CD4-positive, CD25-positive, alpha-beta regulatory T cell (primary cell): ENCODE data around the gene PDE6C. TPM values are rescaled to one million over a fixed set of nuclear protein-coding genes. Genes with fewer than 3 reads are reported as not detected.

Source experiments
- ATAC-seq, 2 donors: fragments of 150-1000 bp; cut with Tn5 transposase; one replicate each; pipeline ENCODE4 v1.10.0; 2021; ENCODE audit warnings: low read depth in 2 of 2, moderate number of reproducible peaks in 2 of 2, moderate library complexity in 1 of 2
- DNase-seq, 3 donors: peaks; one replicate each; pipeline versions ENCODE4 v3.0.0 to v3.0.0-alpha.2; 2012 to 2022; ENCODE audit warnings: mixed read lengths in 1 of 3
- H3K27ac ChIP-seq: one replicate; pipeline ENCODE4 v1.7.0; 2013; ENCODE audit warnings: mild to moderate bottlenecking, low read length; ENCODE audit not compliant: insufficient read depth, poor library complexity, severe bottlenecking
- H3K27me3 ChIP-seq: one replicate; pipeline ENCODE4 v1.7.0; 2013; ENCODE audit warnings: low read length; ENCODE audit not compliant: control insufficient read depth, insufficient read depth
- H3K36me3 ChIP-seq: one replicate; pipeline ENCODE4 v1.7.0; 2013; ENCODE audit warnings: mild to moderate bottlenecking, low read length, moderate library complexity; ENCODE audit not compliant: control insufficient read depth, insufficient read depth
- H3K4me1 ChIP-seq: 2 replicates; pipeline ENCODE4 v1.7.0; 2013; ENCODE audit warnings: mild to moderate bottlenecking, low read length; ENCODE audit not compliant: insufficient read depth, control insufficient read depth, poor library complexity, severe bottlenecking
- H3K4me3 ChIP-seq: one replicate; pipeline ENCODE4 v1.7.0; 2013; ENCODE audit warnings: low read depth, mild to moderate bottlenecking, low read length, moderate library complexity
- H3K9me3 ChIP-seq, 2 experiments: 1 replicate in 1 of 2; 2 replicates in 1 of 2; pipeline ENCODE4 v1.7.0; 2013; ENCODE audit warnings: low read length in 2 of 2, mild to moderate bottlenecking in 1 of 2, moderate library complexity in 1 of 2; ENCODE audit not compliant: control insufficient read depth in 2 of 2
- H3K27ac Mint-ChIP-seq, 3 donors: one replicate each; pipeline ENCODE4 v1.8.0; 2020 to 2022; ENCODE audit warnings: mild to moderate bottlenecking in 3 of 3, mixed read lengths in 3 of 3, moderate library complexity in 2 of 3
- H3K27me3 Mint-ChIP-seq: one replicate; pipeline ENCODE4 v1.8.0; 2022; ENCODE audit warnings: mild to moderate bottlenecking, mixed read lengths
- H3K36me3 Mint-ChIP-seq: one replicate; pipeline ENCODE4 v1.8.0; 2020; ENCODE audit warnings: mixed read lengths
- H3K4me1 Mint-ChIP-seq, 4 donors: one replicate each; pipeline ENCODE4 v1.8.0; 2020 to 2022; ENCODE audit warnings: mixed read lengths in 4 of 4, mild to moderate bottlenecking in 1 of 4
- H3K4me3 Mint-ChIP-seq, 4 donors: one replicate each; pipeline ENCODE4 v1.8.0; 2020 to 2022; ENCODE audit warnings: mild to moderate bottlenecking in 4 of 4, mixed read lengths in 4 of 4, moderate library complexity in 3 of 4
- H3K9me3 Mint-ChIP-seq, 7 donors: one replicate each; pipeline ENCODE4 v1.8.0; 2020 to 2022; ENCODE audit warnings: mixed read lengths in 7 of 7, mild to moderate bottlenecking in 3 of 7, moderate library complexity in 2 of 7
- polyA plus RNA-seq, 4 donors: library from polyadenylated mRNA; unstranded; fragments of 300-500 nt; fragmentation: Illumina TruSeq; gene quantifications; one replicate each; pipeline ENCODE4 v1.2.3, GENCODE V29; 2021
- total RNA-seq: library from RNA; stranded (reverse); gene quantifications from one replicate; pipeline ENCODE4 v1.2.3, GENCODE V29; 2022

PDE6C gene
- total and polyA plus RNA-seq, 5 donors from 2014 or later = not detected

- H3K4me3 Mint-ChIP-seq = no peak overlapping the region
- H3K27ac Mint-ChIP-seq = no peak overlapping the region
- Histone ChIP-seq H3K9me3 (no peaks in the 10 kb centered on the region), H3K27ac (no peak overlapping the region), H3K36me3 (no peaks in the 10 kb centered on the region), H3K4me3 (no peak overlapping the region), H3K4me1 (no peaks in the 10 kb centered on the region), H3K27me3 (no peaks in the 10 kb centered on the region)
- peaks cover 9% of the 10 kb centered on the region for H3K27me3 Mint-ChIP-seq
- no peaks in the 10 kb centered on the region for H3K36me3 Mint-ChIP-seq
- DNase-seq = no peak
- H3K9me3 Mint-ChIP-seq = peaks cover 0 to 4% (median 0%) of the 10 kb centered on the region in 7 donors
- ATAC-seq = no peak
- H3K4me1 Mint-ChIP-seq = no peaks in the 10 kb centered on the region
These were observed 40.5 kb downstream of the PDE6C start for GRCh38 chr10:93652857-93653256.

GRCh38 chr10:93654201-93654600, 41.9 kb downstream of the PDE6C start:
- no peaks in the 10 kb centered on the region for H3K27me3 ChIP-seq
- Mint-ChIP-seq H3K27ac (no peak overlapping the region), H3K9me3 (peaks cover 0 to 4% (median 0%) of the 10 kb centered on the region in 7 donors), H3K4me1 (no peaks in the 10 kb centered on the region), H3K36me3 (no peaks in the 10 kb centered on the region), H3K27me3 (peaks cover under 1% of the 10 kb centered on the region), H3K4me3 (no peak overlapping the region)
- no peak for ATAC-seq
- no peak for DNase-seq
- no peaks in the 10 kb centered on the region for H3K4me1 ChIP-seq
- no peak overlapping the region for H3K27ac ChIP-seq
- H3K9me3 ChIP-seq = no peaks in the 10 kb centered on the region
- H3K4me3 ChIP-seq = no peak overlapping the region
- H3K36me3 ChIP-seq = no peaks in the 10 kb centered on the region

DNA sequence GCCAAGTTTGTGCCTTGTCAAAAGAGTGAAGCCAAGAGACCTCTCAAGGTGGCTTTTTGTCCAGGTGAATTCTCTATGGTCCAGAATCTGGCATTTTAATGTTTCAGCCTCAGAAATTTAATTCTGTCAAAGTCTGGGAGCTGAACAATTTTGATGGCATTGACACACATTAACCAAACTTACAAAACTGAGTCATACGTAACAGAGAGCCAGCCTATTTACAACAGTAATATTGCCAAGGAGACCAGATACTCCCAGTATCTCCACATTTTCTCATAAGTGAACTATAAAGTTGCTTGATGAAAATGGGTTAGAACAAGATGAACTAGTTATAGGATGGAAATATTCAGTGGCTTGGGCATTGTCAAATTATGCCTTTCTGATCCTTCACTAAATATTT, 43.8 kb downstream of the PDE6C start:
- no peaks in the 10 kb centered on the region for H3K4me1 ChIP-seq
- H3K4me1 Mint-ChIP-seq = peaks cover 0 to 5% (median under 1%) of the 10 kb centered on the region in 4 donors
- DNase-seq (no peak), ATAC-seq (no peak)
- H3K36me3 Mint-ChIP-seq = peaks cover 12% of the 10 kb centered on the region
- H3K36me3 ChIP-seq = peaks cover 8% of the 10 kb centered on the region
- H3K27ac Mint-ChIP-seq = no peak overlapping the region
- H3K9me3 ChIP-seq = no peaks in the 10 kb centered on the region
- no peak overlapping the region for H3K27ac ChIP-seq
- peaks cover 0 to 1% (median 0%) of the 10 kb centered on the region in 7 donors for H3K9me3 Mint-ChIP-seq
- H3K4me3 Mint-ChIP-seq = no peak overlapping the region
- no peaks in the 10 kb centered on the region for H3K27me3 Mint-ChIP-seq
- no peaks in the 10 kb centered on the region for H3K27me3 ChIP-seq
- no peak overlapping the region for H3K4me3 ChIP-seq

DNA sequence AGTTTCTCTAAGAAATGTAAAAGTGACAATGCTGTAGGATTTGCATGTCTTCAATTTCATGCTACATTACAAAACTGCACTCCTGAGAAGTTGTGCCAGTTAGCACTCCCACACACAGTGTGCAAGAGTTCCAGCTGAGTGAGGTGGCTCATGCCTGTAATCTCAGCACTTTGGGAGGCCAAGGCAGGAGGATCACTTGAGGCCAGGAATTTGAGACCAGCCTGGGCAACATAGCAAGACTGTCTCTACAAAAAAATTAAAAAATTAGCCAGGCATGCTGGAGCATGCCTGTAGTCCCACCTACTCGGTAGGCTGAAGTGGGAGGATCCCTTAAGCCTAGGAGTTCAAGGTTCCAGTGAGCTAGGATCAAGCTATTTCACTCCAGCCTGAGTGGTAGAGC, 45.4 kb downstream of the PDE6C start:
- H3K27ac Mint-ChIP-seq = no peak overlapping the region
- ATAC-seq (no peak), DNase-seq (no peak)

DNA sequence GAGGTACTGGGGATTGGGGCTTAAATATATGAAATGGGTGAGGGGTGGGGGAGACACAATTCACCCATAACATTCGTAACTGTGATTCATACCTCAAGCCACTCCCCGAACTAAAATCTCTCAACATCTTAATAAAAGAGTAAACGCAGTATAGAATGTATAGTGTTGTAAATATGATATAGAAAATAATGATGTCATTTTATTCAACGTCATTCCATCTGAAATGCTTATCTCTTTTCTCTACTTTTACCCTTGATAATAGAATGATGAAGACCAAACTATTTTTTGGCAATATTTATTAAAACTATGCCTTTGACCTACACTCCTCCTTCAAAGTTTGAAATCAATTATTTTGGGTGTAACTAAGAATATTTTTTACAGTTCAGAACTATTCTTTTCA, 53.7 kb downstream of the PDE6C start:
- no peaks in the 10 kb centered on the region for H3K9me3 ChIP-seq
- DNase-seq (no peak), ATAC-seq (no peak)
- no peak overlapping the region for H3K27ac ChIP-seq
- Mint-ChIP-seq H3K36me3 (peaks cover 22% of the 10 kb centered on the region), H3K4me1 (peaks cover 0 to 3% (median 0%) of the 10 kb centered on the region in 4 donors), H3K4me3 (no peak overlapping the region), H3K27ac (no peak overlapping the region), H3K27me3 (no peaks in the 10 kb centered on the region), H3K9me3 (peaks cover 0 to 2% (median 0%) of the 10 kb centered on the region in 7 donors)
- peaks cover 39% of the 10 kb centered on the region for H3K36me3 ChIP-seq
- no peaks in the 10 kb centered on the region for H3K27me3 ChIP-seq
- H3K4me1 ChIP-seq = no peaks in the 10 kb centered on the region
- no peak overlapping the region for H3K4me3 ChIP-seq

More for the DNA sequence above, 45.4 kb downstream of the PDE6C start:
- no peaks in the 10 kb centered on the region for H3K9me3 ChIP-seq
- Mint-ChIP-seq H3K9me3 (peaks cover 0 to 2% (median 0%) of the 10 kb centered on the region in 7 donors), H3K4me3 (no peak overlapping the region), H3K36me3 (peaks cover 16% of the 10 kb centered on the region), H3K4me1 (peaks cover 0 to 5% (median 1%) of the 10 kb centered on the region in 4 donors), H3K27me3 (no peaks in the 10 kb centered on the region)
- peaks cover 8% of the 10 kb centered on the region for H3K36me3 ChIP-seq
- H3K4me3 ChIP-seq = no peak overlapping the region
- no peak overlapping the region for H3K27ac ChIP-seq
- H3K4me1 ChIP-seq = no peaks in the 10 kb centered on the region
- no peaks in the 10 kb centered on the region for H3K27me3 ChIP-seq

- H3K4me3 ChIP-seq = no peak overlapping the region
- no peaks in the 10 kb centered on the region for H3K9me3 ChIP-seq
- no peak overlapping the region for H3K27ac ChIP-seq
- peaks cover 0 to 7% (median 4%) of the 10 kb centered on the region in 4 donors for H3K4me1 Mint-ChIP-seq
- H3K27ac Mint-ChIP-seq = no peak overlapping the region
- peaks cover 16% of the 10 kb centered on the region for H3K36me3 Mint-ChIP-seq
- ATAC-seq (no peak), DNase-seq (no peak)
- H3K9me3 Mint-ChIP-seq = no peaks in the 10 kb centered on the region
- H3K27me3 ChIP-seq = no peaks in the 10 kb centered on the region
- peaks cover 40% of the 10 kb centered on the region for H3K36me3 ChIP-seq
- H3K4me3 Mint-ChIP-seq = no peak overlapping the region
- H3K4me1 ChIP-seq = no peaks in the 10 kb centered on the region
- H3K27me3 Mint-ChIP-seq = no peaks in the 10 kb centered on the region
These were observed 55.5 kb downstream of the PDE6C start for GRCh38 chr10:93667795-93668194.

DNA sequence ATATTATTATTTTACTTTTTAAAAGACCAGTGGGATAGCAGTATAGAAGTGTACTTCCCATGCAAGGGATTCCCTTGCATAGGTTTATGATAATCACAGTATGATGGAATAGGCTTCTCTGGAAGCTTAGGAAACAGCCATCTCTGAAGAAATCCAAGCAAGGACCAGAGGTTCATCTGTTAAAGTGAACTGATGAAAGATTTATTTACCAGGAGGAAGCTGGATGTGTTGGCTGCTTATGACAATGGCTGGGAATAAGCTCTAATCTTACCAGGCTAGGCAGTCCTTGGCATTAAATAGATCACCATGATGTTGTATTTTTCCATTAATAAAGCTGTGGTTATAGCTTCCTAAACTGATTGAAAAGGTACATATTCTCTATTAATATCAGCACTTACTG, 58.0 kb downstream of the PDE6C start:
- Mint-ChIP-seq H3K36me3 (peaks cover 18% of the 10 kb centered on the region), H3K9me3 (no peaks in the 10 kb centered on the region), H3K27me3 (no peaks in the 10 kb centered on the region), H3K4me1 (peaks cover 0 to 7% (median 5%) of the 10 kb centered on the region in 4 donors), H3K4me3 (no peak overlapping the region), H3K27ac (no peak overlapping the region)
- H3K4me1 ChIP-seq = no peaks in the 10 kb centered on the region
- H3K27ac ChIP-seq = no peak overlapping the region
- H3K27me3 ChIP-seq = no peaks in the 10 kb centered on the region
- H3K4me3 ChIP-seq = no peak overlapping the region
- DNase-seq = no peak
- no peak for ATAC-seq
- H3K36me3 ChIP-seq = peaks cover 51% of the 10 kb centered on the region
- H3K9me3 ChIP-seq = no peaks in the 10 kb centered on the region

DNA sequence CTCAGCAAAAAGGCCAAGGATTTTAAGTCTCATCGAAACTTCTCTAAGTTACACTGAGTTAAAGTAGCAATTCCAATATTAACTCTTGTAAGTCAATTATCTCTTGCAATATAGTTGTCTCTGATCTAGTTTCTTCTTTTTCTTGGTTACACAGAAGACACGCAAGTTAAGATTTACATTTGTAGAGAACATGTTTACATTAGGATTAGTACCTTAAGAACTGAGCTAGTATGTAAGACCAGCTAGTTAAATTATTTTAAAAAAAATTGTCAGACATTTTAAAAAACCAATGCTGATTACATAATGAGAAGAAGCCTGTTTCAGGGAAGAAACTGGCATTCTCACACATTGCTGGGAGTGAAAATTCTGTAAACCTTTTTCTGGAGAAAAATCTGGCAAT, 58.7 kb downstream of the PDE6C start:
- H3K4me3 Mint-ChIP-seq = no peak overlapping the region
- H3K9me3 ChIP-seq = no peaks in the 10 kb centered on the region
- H3K27me3 ChIP-seq = no peaks in the 10 kb centered on the region
- no peak overlapping the region for H3K4me3 ChIP-seq
- peaks cover 58% of the 10 kb centered on the region for H3K36me3 ChIP-seq
- no peak for DNase-seq
- no peaks in the 10 kb centered on the region for H3K27me3 Mint-ChIP-seq
- ATAC-seq = no peak
- peaks cover 0 to 7% (median 5%) of the 10 kb centered on the region in 4 donors for H3K4me1 Mint-ChIP-seq
- H3K4me1 ChIP-seq = no peaks in the 10 kb centered on the region
- H3K9me3 Mint-ChIP-seq = no peaks in the 10 kb centered on the region
- peaks cover 18% of the 10 kb centered on the region for H3K36me3 Mint-ChIP-seq
- H3K27ac Mint-ChIP-seq = no peak overlapping the region
- H3K27ac ChIP-seq = no peak overlapping the region
